Liver (tissue), 3 donors: ENCODE data around the gene RAD54L2.

Experiments used
- ATF3 ChIP-seq: IDR thresholded peaks from 2 replicates; pipeline ENCODE4 v1.6.1; 2016; ENCODE audit warnings: antibody characterized with exemption
- CTCF ChIP-seq: fragments of 150-350 bp; IDR thresholded peaks from 2 replicates; pipeline ENCODE4 v1.5.1; 2017; ENCODE audit warnings: improper control_type of control experiment, low read depth, low read length; ENCODE audit not compliant: missing input control
- donor health status: healthy.
- donor health status: healthy.

- no peak for TF ChIP-seq CTCF
- TF ChIP-seq ATF3, result no peak
These were observed 30.5 kb downstream of the RAD54L2 start for GRCh38 chr3:51568996-51569395.
